Osteocyte (in vitro differentiated cells): Measurements from ENCODE around the gene OTOP1. TPM values are rescaled to one million over a fixed set of nuclear protein-coding genes. Genes with fewer than 3 reads are reported as not detected.
"Not testable (repeated sequence)": the region's sequence is repeated elsewhere in the genome, so short reads cannot be mapped to it uniquely, and the experiment has no call there.

Experiments used
- DNase-seq: peaks from one replicate; pipeline ENCODE4 v3.0.0; 2021; ENCODE audit warnings: mixed read lengths; ENCODE audit not compliant: unreplicated experiment; ENCODE audit errors: extremely low spot score
- H3K27ac Mint-ChIP-seq: one replicate; pipeline ENCODE4 v1.8.0; 2021; ENCODE audit warnings: mild to moderate bottlenecking, mixed read lengths; ENCODE audit not compliant: unreplicated experiment
- H3K27me3 Mint-ChIP-seq: one replicate; pipeline ENCODE4 v1.8.0; 2021; ENCODE audit warnings: mixed read lengths; ENCODE audit not compliant: unreplicated experiment
- H3K36me3 Mint-ChIP-seq: one replicate; pipeline ENCODE4 v1.8.0; 2021; ENCODE audit warnings: mixed read lengths; ENCODE audit not compliant: unreplicated experiment
- H3K4me1 Mint-ChIP-seq: one replicate; pipeline ENCODE4 v1.8.0; 2021; ENCODE audit warnings: mixed read lengths; ENCODE audit not compliant: unreplicated experiment
- H3K4me3 Mint-ChIP-seq: one replicate; pipeline ENCODE4 v1.8.0; 2021; ENCODE audit warnings: mild to moderate bottlenecking, moderate library complexity, mixed read lengths; ENCODE audit not compliant: unreplicated experiment
- H3K9me3 Mint-ChIP-seq: one replicate; pipeline ENCODE4 v1.8.0; 2021; ENCODE audit warnings: mixed read lengths; ENCODE audit not compliant: unreplicated experiment
- CTCF ChIP-seq: fragments of 200-600 bp; sonication (generic); IDR thresholded peaks from 2 replicates; pipeline ENCODE4 v1.5.0; 2021; ENCODE audit warnings: antibody characterized with exemption, mild to moderate bottlenecking, moderate library complexity
- total RNA-seq: library from RNA; stranded (reverse); gene quantifications from 2 replicates; pipeline ENCODE4 v1.2.1, GENCODE V29; 2021

OTOP1 gene
- total RNA-seq, 1 donor from 2014 or later: not detected

DNA sequence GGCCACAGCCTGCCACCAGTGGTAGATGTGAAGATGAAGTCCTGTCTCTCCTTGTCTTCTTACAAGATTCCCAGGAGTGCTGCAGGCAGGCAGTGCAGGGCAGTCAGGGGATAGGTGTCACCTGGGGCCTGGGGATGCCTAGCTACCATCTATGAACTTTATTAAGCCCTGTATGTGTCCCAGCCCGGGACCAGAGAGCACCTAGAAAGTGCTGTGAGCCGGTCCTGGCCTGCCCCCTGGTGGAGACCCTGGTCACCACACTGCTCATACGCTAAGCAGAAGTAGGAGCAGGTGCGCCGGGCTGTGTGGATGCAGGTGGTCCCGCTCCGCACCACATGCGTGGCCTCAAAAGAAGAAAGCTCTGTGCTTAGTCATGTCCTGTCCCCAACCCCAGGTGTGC is 81.1 kb downstream of the OTOP1 start:
- not testable (repeated sequence) for H3K4me3 Mint-ChIP-seq, H3K27ac Mint-ChIP-seq, H3K4me1 Mint-ChIP-seq, DNase-seq, H3K9me3 Mint-ChIP-seq, H3K36me3 Mint-ChIP-seq
- peak; percentile 40 for TF ChIP-seq CTCF
- H3K27me3 Mint-ChIP-seq: peaks cover 16% of the 10 kb centered on the region

DNA sequence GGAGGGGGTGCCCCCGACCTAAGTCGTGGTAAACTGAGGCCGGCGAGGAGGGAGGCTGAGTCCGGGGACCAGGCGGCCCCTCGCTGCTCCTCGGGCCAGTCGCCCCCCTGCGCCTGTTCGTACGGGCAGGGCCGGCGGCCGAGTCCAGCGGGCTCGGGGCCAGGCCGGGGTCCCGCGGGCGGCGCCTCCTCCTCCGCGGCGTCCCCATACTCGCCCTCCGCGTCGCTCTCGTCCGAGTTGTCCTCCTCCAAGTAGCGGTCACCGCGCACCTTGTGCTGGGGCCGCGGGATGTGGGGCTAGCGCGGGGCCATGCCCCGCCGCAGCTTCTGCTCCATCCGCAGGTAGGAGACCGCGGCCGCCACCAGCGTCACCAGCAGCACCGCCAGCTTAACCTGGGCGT is 83.4 kb downstream of the OTOP1 start:
- not testable (repeated sequence) for H3K9me3 Mint-ChIP-seq, DNase-seq, H3K36me3 Mint-ChIP-seq

GRCh38 chr4:4142679-4143078 is 84.0 kb downstream of the OTOP1 start:
- not testable (repeated sequence) for H3K36me3 Mint-ChIP-seq, DNase-seq, H3K9me3 Mint-ChIP-seq, H3K27ac Mint-ChIP-seq, H3K4me1 Mint-ChIP-seq, H3K4me3 Mint-ChIP-seq
- H3K27me3 Mint-ChIP-seq: peaks cover 14% of the 10 kb centered on the region

More for the DNA sequence above, 83.4 kb downstream of the OTOP1 start:
- H3K4me3 Mint-ChIP-seq, H3K4me1 Mint-ChIP-seq, H3K27ac Mint-ChIP-seq: not testable (repeated sequence)
- H3K27me3 Mint-ChIP-seq: peaks cover 14% of the 10 kb centered on the region

DNA sequence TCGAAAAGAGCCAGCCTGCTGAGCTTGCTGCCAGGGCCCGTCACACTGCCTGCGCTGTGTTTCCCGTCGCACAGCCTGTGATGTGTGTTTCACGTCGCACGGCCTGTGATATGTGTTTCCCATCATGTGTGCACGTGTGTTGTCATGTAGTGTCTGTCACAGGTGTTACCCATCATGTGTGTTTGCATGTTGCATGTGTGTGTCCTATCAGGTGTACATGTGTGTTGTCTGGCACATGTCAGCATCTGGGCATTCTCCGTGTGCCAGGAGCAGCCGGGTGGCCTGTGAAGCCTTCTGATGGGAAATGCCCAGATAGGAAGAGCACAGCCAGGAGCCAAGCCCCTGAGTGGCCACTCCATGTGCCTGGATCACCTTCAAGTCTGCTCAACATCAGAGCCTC is 85.5 kb downstream of the OTOP1 start:
- H3K4me3 Mint-ChIP-seq, H3K9me3 Mint-ChIP-seq, H3K4me1 Mint-ChIP-seq, H3K27ac Mint-ChIP-seq, DNase-seq, H3K36me3 Mint-ChIP-seq: not testable (repeated sequence)
- peaks cover 14% of the 10 kb centered on the region for H3K27me3 Mint-ChIP-seq

Other genes with a start within 250 kb of the OTOP1 start
- 25.7 and 26.8 TPM in 2 replicates for gene TMEM128, start 21.3 kb upstream of the OTOP1 start, total RNA-seq
- 7.4 and 8.2 TPM in 2 replicates for gene LYAR, start 63.2 kb upstream of the OTOP1 start, total RNA-seq
- 3.5 and 6.4 TPM in 2 replicates for gene ZBTB49, start 63.3 kb upstream of the OTOP1 start, total RNA-seq
- not detected in 2 replicates for gene NSG1, start 160.2 kb upstream of the OTOP1 start, total RNA-seq